K562 (cell line): ENCODE results near the gene ABCB10. TPM values are rescaled to one million over a fixed set of nuclear protein-coding genes. Genes with fewer than 3 reads are reported as not detected.
A peak's percentile ranks its signal among the peaks of the same experiment; 100 is the strongest.

Experiments
- ATAC-seq: fragments of 200-7000 bp; cut with Tn5 transposase; 3 replicates; pipeline ENCODE4 v1.9.1; 2020; ENCODE audit warnings: moderate library complexity
- BruUV-seq: library from RNA; stranded (reverse); fragments of 400-500 nt; replicated peaks from 2 replicates; lab custom pipeline; 2021; lab: Mats Ljungman, UMichigan
- CTCF ChIA-PET: fragments of 300-600 bp; formaldehyde crosslinking; extraction: SDS; loops from one replicate; lab custom pipeline; 2021; ENCODE audit warnings: low intra/inter-chr PET ratio; lab: Yijun Ruan, JAX
- POLR2A ChIA-PET: fragments of 300-600, 350-650 bp; sonication (Branson Sonifier 250); formaldehyde crosslinking; extraction: SDS; loops from one replicate; lab custom pipeline; 2021; ENCODE audit warnings: antibody characterized with exemption, inconsistent platforms; lab: Yijun Ruan, JAX
- DNase-seq, 4 experiments: peaks; one replicate each; pipeline versions ENCODE4 v3.0.0 to v3.0.0-alpha.2; 2011 to 2018; ENCODE audit warnings: low spot score in 3 of 4, mixed read lengths in 3 of 4; ENCODE audit errors: extremely low read depth in 1 of 4
- FAIRE-seq: peaks from 2 replicates; lab custom pipeline; 2011; peaks lifted over from hg19 to GRCh38; lab: Jason Lieb, UNC
- H2AFZ ChIP-seq: 2 replicates; pipeline ENCODE4 v1.6.0; 2011; ENCODE audit warnings: low read depth, low read length, control low read depth, inconsistent platforms
- H3K27ac ChIP-seq: fragments of 200-600 bp; 3 replicates; pipeline ENCODE4 v1.8.0; 2011; ENCODE audit warnings: low read depth, mild to moderate bottlenecking, control low read depth, inconsistent platforms, low read length, moderate library complexity, mixed read lengths; ENCODE audit errors: extremely low read depth
- H3K27me3 ChIP-seq, 2 experiments: fragments of 300-600 bp in 1 of 2; 2 replicates in 1 of 2; 3 replicates in 1 of 2; pipeline versions ENCODE4 v1.6.0 to v1.8.0; 2011; ENCODE audit warnings: inconsistent platforms in 2 of 2, low read length in 2 of 2, mild to moderate bottlenecking in 1 of 2, mixed read lengths in 1 of 2, moderate library complexity in 1 of 2; ENCODE audit not compliant: control insufficient read depth in 2 of 2, insufficient read depth in 2 of 2
- H3K36me3 ChIP-seq: fragments of 300-600 bp; 3 replicates; pipeline ENCODE4 v1.8.0; 2011; ENCODE audit warnings: mild to moderate bottlenecking, low read length, inconsistent platforms; ENCODE audit not compliant: control insufficient read depth, insufficient read depth
- H3K4me1 ChIP-seq, 2 experiments: fragments of 200-600 bp in 1 of 2; replicated peaks in 1 of 2; 2 replicates in 1 of 2; 3 replicates in 1 of 2; pipeline versions ENCODE4 v1.5.1 to v1.8.0; 2011; ENCODE audit warnings: inconsistent platforms in 2 of 2, low read length in 2 of 2, mild to moderate bottlenecking in 1 of 2, mixed read lengths in 1 of 2, moderate library complexity in 1 of 2; ENCODE audit not compliant: control insufficient read depth in 2 of 2, insufficient read depth in 2 of 2
- H3K4me2 ChIP-seq: 2 replicates; pipeline ENCODE4 v1.6.1; 2011; ENCODE audit warnings: low read length, control low read depth, inconsistent platforms, mixed read lengths; ENCODE audit not compliant: insufficient read depth
- H3K4me3 ChIP-seq: fragments of 200-600 bp; sonication (generic), shearing (Covaris generic); 2 replicates; pipeline ENCODE4 v1.5.1; 2016; ENCODE audit warnings: control low read depth, inconsistent platforms
- H3K79me2 ChIP-seq: fragments of 200-600 bp; 3 replicates; pipeline ENCODE4 v1.8.0; 2011; ENCODE audit warnings: low read length, inconsistent platforms; ENCODE audit not compliant: control insufficient read depth, insufficient read depth
- H3K9ac ChIP-seq, 2 experiments: 2 replicates each; pipeline versions ENCODE4 v1.6.0 to v1.6.1; 2011; ENCODE audit warnings: low read depth in 2 of 2, low read length in 2 of 2, control low read depth in 1 of 2, inconsistent platforms in 1 of 2, mild to moderate bottlenecking in 1 of 2, mixed read lengths in 1 of 2; ENCODE audit not compliant: insufficient read depth in 1 of 2
- H3K9me1 ChIP-seq: one replicate; pipeline ENCODE4 v1.6.0; 2011; ENCODE audit warnings: inconsistent platforms, mild to moderate bottlenecking, low read length, moderate library complexity; ENCODE audit not compliant: control insufficient read depth, insufficient read depth
- H3K9me3 ChIP-seq: replicated peaks from 2 replicates; pipeline ENCODE4 v1.5.1; 2011; ENCODE audit warnings: low read depth, low read length, inconsistent platforms; ENCODE audit not compliant: control insufficient read depth, insufficient read depth
- H4K20me1 ChIP-seq: replicated peaks from 2 replicates; pipeline ENCODE4 v1.6.1; 2011; ENCODE audit warnings: low read length, inconsistent platforms, mixed read lengths; ENCODE audit not compliant: control insufficient read depth, insufficient read depth
- AFF1 ChIP-seq, 2 experiments: fragments of 450-650 bp; IDR thresholded peaks; 2 replicates each; pipeline ENCODE4 v1.6.1; 2018; ENCODE audit warnings: mild to moderate bottlenecking in 2 of 2, low read depth in 1 of 2; ENCODE audit not compliant: partially characterized antibody in 2 of 2
- CBX5 ChIP-seq: IDR thresholded peaks from 2 replicates; pipeline ENCODE4 v1.6.1; 2014; ENCODE audit warnings: low read depth, borderline replicate concordance
- COPS2 ChIP-seq: fragments of 450-650 bp; conservative IDR thresholded peaks from 2 replicates; pipeline ENCODE4 v1.6.1; 2016; ENCODE audit warnings: mild to moderate bottlenecking, moderate library complexity
- FOSL1 ChIP-seq: fragments of 200-800 bp; sonication (Bioruptor generic); conservative IDR thresholded peaks from 2 replicates; pipeline ENCODE4 v1.6.1; 2016; ENCODE audit warnings: missing genetic modification characterization, missing compliant biosample characterization
- HDAC1 ChIP-seq, 2 experiments: fragments of 450-650 bp; IDR thresholded peaks; 2 replicates each; pipeline ENCODE4 v1.6.1; 2016 to 2017; ENCODE audit warnings: inconsistent platforms in 1 of 2, mild to moderate bottlenecking in 1 of 2, moderate library complexity in 1 of 2
- JUND ChIP-seq, 2 experiments: IDR thresholded peaks; 2 replicates in 1 of 2; 3 replicates in 1 of 2; pipeline ENCODE4 v1.6.1; 2011; ENCODE audit warnings: borderline replicate concordance in 2 of 2, low read depth in 2 of 2, low read length in 2 of 2, improper control_type of control experiment in 1 of 2, missing biosample characterization in 1 of 2, missing genetic modification characterization in 1 of 2, missing genetic modification reagents in 1 of 2
- MCM2 ChIP-seq: fragments of 450-650 bp; IDR thresholded peaks from 2 replicates; pipeline ENCODE4 v1.6.1; 2017; ENCODE audit warnings: low read depth, mild to moderate bottlenecking
- MEIS2 ChIP-seq: fragments of 450-650 bp; IDR thresholded peaks from 2 replicates; pipeline ENCODE4 v1.6.1; 2014; ENCODE audit warnings: mild to moderate bottlenecking; ENCODE audit not compliant: partially characterized antibody
- RFX7 ChIP-seq: fragments of 250-450 bp; sonication (Bioruptor Pico); IDR thresholded peaks from 2 replicates; pipeline ENCODE4 v1.5.1; 2021; ENCODE audit warnings: mild to moderate bottlenecking
- SIN3A ChIP-seq, 2 experiments: fragments of 150-350 bp in 1 of 2; IDR thresholded peaks; 2 replicates each; pipeline ENCODE4 v1.6.1; 2011 to 2016; ENCODE audit warnings: borderline replicate concordance in 2 of 2, low read depth in 2 of 2, low read length in 2 of 2, mild to moderate bottlenecking in 2 of 2, moderate library complexity in 2 of 2; ENCODE audit not compliant: control insufficient read depth in 1 of 2
- SPI1 ChIP-seq: IDR thresholded peaks from 2 replicates; pipeline ENCODE4 v1.6.1; 2011; ENCODE audit warnings: low read depth, low read length, control low read depth, borderline replicate concordance
- ZNF766 ChIP-seq: fragments of 200-800 bp; sonication (Bioruptor generic); conservative IDR thresholded peaks from 2 replicates; pipeline ENCODE4 v1.6.1; 2016; ENCODE audit warnings: missing genetic modification characterization, missing compliant biosample characterization
- WGBS: fragments of 100-300 bp; shearing (Covaris generic); methylation state at CpG from one replicate; pipeline ENCODE4 v1.1.6; 2016; ENCODE audit warnings: low coverage, mixed read lengths; ENCODE audit not compliant: insufficient coverage; ENCODE audit errors: missing lambda C conversion rate; 5-methylcytosine and 5-hydroxymethylcytosine counted together
- in situ Hi-C: fragments of 300-500 bp; cut with MboI; formaldehyde crosslinking; loops from 4 replicates; pipeline ENCODE4 v1.15.0; 2018; ENCODE audit warnings: inconsistent platforms, mixed read lengths
- intact Hi-C: fragments of 100-400 bp; cut with micrococcal nuclease; formaldehyde crosslinking; loops from 2 replicates; pipeline ENCODE4 v1.14.2; 2022
- polyA plus RNA-seq, 8 experiments: library from polyadenylated mRNA; depleted of rRNA in 4 of 8; stranded (reverse) in 5 of 8; unstranded in 3 of 8; fragments of >200 nt; fragmentation: Nextera tagmentation in 2 of 8; fragmentation: Illumina TruSeq in 1 of 8; extraction: Ambion mirVana in 2 of 8; extraction: Trizol in 1 of 8; gene quantifications; 2 replicates each; pipeline versions ENCODE4 v1.2.1 to v1.2.3, GENCODE V29; 2011 to 2014; ENCODE audit warnings: inconsistent platforms in 1 of 8, missing spikeins in 1 of 8
- total RNA-seq, 7 experiments: library from RNA; depleted of rRNA in 6 of 7; stranded (reverse); fragments of >200 nt in 6 of 7; fragmentation: Illumina TruSeq in 2 of 7; extraction: Trizol in 2 of 7; gene quantifications; 2 replicates each; pipeline versions ENCODE4 v1.2.1 to v1.2.3, GENCODE V29; 2011 to 2021; ENCODE audit warnings: low replicate concordance in 1 of 7

ABCB10 gene
- total and polyA plus RNA-seq, 9 of the 15 experiments (the other 6 are each of a cell fraction or from before 2014, with no cell fraction given), result 12.4 to 54.8 (median 36.4) TPM

- ChIA-PET CTCF (interaction anchor here (4.1 kb wide), 1 partner anchor 221 kb away, joined by 50 read pairs; no protein-coding TSS in a partner anchor), POLR2A (interaction anchor here (1.4 to 1.5 kb wide), 2 partner anchors 12 to 221 kb away, joined by 3 to 4 read pairs; no protein-coding TSS in a partner anchor)
- WGBS, result 69% methylated on average over 10 of the region's 10 CpGs
- Histone ChIP-seq H2AFZ (no peak overlapping the region), H3K79me2 (no peaks in the 10 kb centered on the region), H3K27ac (no peak overlapping the region), H3K4me3 (no peak overlapping the region), H3K4me2 (no peak overlapping the region), H3K27me3 (no peaks in the 10 kb centered on the region), H3K4me1 (peaks cover 0 to 8% of the 10 kb centered on the region in 2 experiments; a peak in 1 of 5 replicates), H4K20me1 (no peaks in the 10 kb centered on the region; the same call in 1 of the 2 replicates), H3K9me1 (no peaks in the 10 kb centered on the region), H3K36me3 (peaks cover 87% of the 10 kb centered on the region), H3K9me3 (no peaks in the 10 kb centered on the region), H3K9ac (no peak overlapping the region)
- in situ Hi-C loops, result loop anchor here (5.0 to 10.0 kb wide), 2 partner anchors 218 to 795 kb away; no protein-coding TSS in a partner anchor
- FAIRE-seq (no peak), DNase-seq (peak in 2 of 4 experiments; percentile 18 to 38), ATAC-seq (peak; percentile 67)
- BruUV-seq, result no TSS peak
- intact Hi-C loops, result loop anchor here (5.0 kb wide), 1 partner anchor 58 kb away; no protein-coding TSS in a partner anchor
- no peak for TF ChIP-seq CBX5
- no peak for TF ChIP-seq MCM2
- no peak for TF ChIP-seq COPS2
- no peak for TF ChIP-seq JUND (IDR thresholded peaks at IDR 0.05; ENCODE audit: borderline replicate concordance, low read depth, low read length)
- TF ChIP-seq JUND (tag; IDR thresholded peaks at IDR 0.05; ENCODE audit: borderline replicate concordance, low read depth, low read length), result 0 out of 3 replicates have a peak, but pooled peaks have one; percentile 15
- peak in 1 of 2 experiments; percentile 25; a peak in 1 of 4 replicates for TF ChIP-seq HDAC1 (IDR thresholded peaks at IDR 0.05)
- TF ChIP-seq SPI1, result peak; percentile 72; the same call in 1 of the 2 replicates
- 0 out of 2 replicates have a peak, but pooled peaks have one; percentile 50 for TF ChIP-seq ZNF766 (CRISPR knock-in tag)
- TF ChIP-seq AFF1 (IDR thresholded peaks at IDR 0.05; ENCODE audit: low read depth in 1 of 2, partially characterized antibody in 2 of 2), result no peak
- no peak for TF ChIP-seq SIN3A (IDR thresholded peaks at IDR 0.05; ENCODE audit: borderline replicate concordance in 2 of 2, control insufficient read depth in 1 of 2, low read depth in 2 of 2, low read length in 2 of 2)
- TF ChIP-seq MEIS2, result peak; percentile 61
- no peak for TF ChIP-seq FOSL1 (tag)
- no peak for TF ChIP-seq RFX7
Measured at GRCh38 chr1:229479660-229480399, 78.7 kb downstream of the ABCB10 start.
